Measurements from ENCODE around the gene ATP1A2. TPM values are rescaled to one million over a fixed set of nuclear protein-coding genes. Genes with fewer than 3 reads are reported as not detected.

The ATP1A2 gene
- total and polyA plus RNA-seq, 8 donors = 0.31 to 104 (median 10.9) TPM

- intact Hi-C loops (cut with DNase I; ENCODE audit: low total_unique reads) = no loop called here
- TF ChIP-seq CTCF (IDR thresholded peaks at IDR 0.05) (no peak), POLR2A (IDR thresholded peaks at IDR 0.05) (no peak), POLR2AphosphoS5 (IDR thresholded peaks at IDR 0.05) (no peak), EP300 (IDR thresholded peaks at IDR 0.05) (no peak)
- H3K9me3 ChIP-seq = no peaks in the 10 kb centered on the region
- no peaks in the 10 kb centered on the region for H3K36me3 ChIP-seq
- DNase-seq = no peak
- peaks cover 0 to 7% (median 0%) of the 10 kb centered on the region in 4 donors for H3K4me1 ChIP-seq
- peaks cover 7 to 51% (median 10%) of the 10 kb centered on the region in 3 donors for H3K27me3 ChIP-seq
- H3K27ac ChIP-seq = no peak overlapping the region
- 71 to 91% (median 81%) methylated on average over 3 of the region's 3 CpGs for WGBS, 5 donors
- no peak overlapping the region for H3K4me3 ChIP-seq
Measured at GRCh38 chr1:160076295-160076694, 39.3 kb upstream of the ATP1A2 start.

- no peaks in the 10 kb centered on the region for H3K9me3 ChIP-seq
- no peak for TF ChIP-seq POLR2A (IDR thresholded peaks at IDR 0.05)
- no peak for TF ChIP-seq CTCF (IDR thresholded peaks at IDR 0.05)
- TF ChIP-seq POLR2AphosphoS5 (IDR thresholded peaks at IDR 0.05) = no peak
- no peak for TF ChIP-seq EP300 (IDR thresholded peaks at IDR 0.05)
- no peak overlapping the region for H3K4me3 ChIP-seq
- peaks cover 0 to 9% (median 0%) of the 10 kb centered on the region in 4 donors for H3K4me1 ChIP-seq
- peaks cover 7 to 61% (median 21%) of the 10 kb centered on the region in 3 donors for H3K27me3 ChIP-seq
- intact Hi-C loops (cut with DNase I; ENCODE audit: low total_unique reads) = no loop called here
- H3K36me3 ChIP-seq = no peaks in the 10 kb centered on the region
- H3K27ac ChIP-seq = no peak overlapping the region
- no peak for DNase-seq
Measured at GRCh38 chr1:160077486-160077885, 38.1 kb upstream of the ATP1A2 start.

GRCh38 chr1:160078512-160079195 is 36.9 kb upstream of the ATP1A2 start:
- Histone ChIP-seq H3K27me3 (peaks cover 7 to 67% (median 33%) of the 10 kb centered on the region in 3 donors), H3K36me3 (no peaks in the 10 kb centered on the region), H3K4me1 (peaks cover 2 to 14% (median 2%) of the 10 kb centered on the region in 4 donors), H3K9me3 (no peaks in the 10 kb centered on the region), H3K4me3 (no peak overlapping the region), H3K27ac (no peak overlapping the region)
- intact Hi-C loops (cut with DNase I; ENCODE audit: low total_unique reads) = no loop called here
- TF ChIP-seq CTCF (IDR thresholded peaks at IDR 0.05) (peak in 5 of 7 experiments; percentile 27 to 71 (median 56)), EP300 (IDR thresholded peaks at IDR 0.05) (no peak)
- peak; percentile 60 to 62 for DNase-seq
- WGBS, 5 donors = 13 to 24% (median 17%) methylated on average over 7 to 8 of the region's 8 CpGs

GRCh38 chr1:160079448-160079847 is 36.1 kb upstream of the ATP1A2 start:
- DNase-seq = no peak
- Histone ChIP-seq H3K27ac (no peak overlapping the region), H3K27me3 (peaks cover 7 to 75% (median 41%) of the 10 kb centered on the region in 3 donors), H3K36me3 (no peaks in the 10 kb centered on the region), H3K4me1 (peaks cover 9 to 22% (median 10%) of the 10 kb centered on the region in 4 donors), H3K4me3 (no peak overlapping the region), H3K9me3 (no peaks in the 10 kb centered on the region)
- TF ChIP-seq EP300 (IDR thresholded peaks at IDR 0.05) (no peak), CTCF (IDR thresholded peaks at IDR 0.05) (no peak), POLR2AphosphoS5 (IDR thresholded peaks at IDR 0.05) (no peak), POLR2A (IDR thresholded peaks at IDR 0.05) (no peak)
- intact Hi-C loops (cut with DNase I; ENCODE audit: low total_unique reads) = no loop called here
- 67 to 72% (median 68%) methylated on average over 4 of the region's 4 CpGs for WGBS, 5 donors
